ENCODE results near the gene LHX1.

DNA sequence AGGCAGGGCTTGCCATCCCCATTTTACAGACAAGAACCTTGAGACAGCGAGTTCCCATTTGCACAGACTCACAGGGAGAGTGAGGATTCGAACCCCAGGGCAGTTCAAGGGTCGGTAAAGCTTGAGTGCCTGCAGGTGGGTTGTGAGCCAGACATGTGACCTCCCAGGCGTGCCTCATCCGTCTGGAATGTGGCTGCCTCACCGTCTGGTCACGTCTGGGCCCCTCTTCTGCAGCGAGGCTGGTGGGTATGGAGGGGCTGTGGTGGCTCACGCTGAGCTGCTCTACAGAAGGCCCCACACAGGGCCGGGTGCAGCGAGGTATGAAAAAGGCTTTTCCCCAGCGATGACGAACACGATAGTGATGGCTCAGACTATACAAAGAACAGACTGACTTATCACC is 35.8 kb upstream of the LHX1 start:
- no peak for TF ChIP-seq CEBPB (IDR thresholded peaks at IDR 0.05; ENCODE audit: low read depth, low read length)
- TF ChIP-seq RFX5 (IDR thresholded peaks at IDR 0.05; ENCODE audit: borderline replicate concordance, low read depth, low read length): no peak
- TF ChIP-seq, protein P1, sequence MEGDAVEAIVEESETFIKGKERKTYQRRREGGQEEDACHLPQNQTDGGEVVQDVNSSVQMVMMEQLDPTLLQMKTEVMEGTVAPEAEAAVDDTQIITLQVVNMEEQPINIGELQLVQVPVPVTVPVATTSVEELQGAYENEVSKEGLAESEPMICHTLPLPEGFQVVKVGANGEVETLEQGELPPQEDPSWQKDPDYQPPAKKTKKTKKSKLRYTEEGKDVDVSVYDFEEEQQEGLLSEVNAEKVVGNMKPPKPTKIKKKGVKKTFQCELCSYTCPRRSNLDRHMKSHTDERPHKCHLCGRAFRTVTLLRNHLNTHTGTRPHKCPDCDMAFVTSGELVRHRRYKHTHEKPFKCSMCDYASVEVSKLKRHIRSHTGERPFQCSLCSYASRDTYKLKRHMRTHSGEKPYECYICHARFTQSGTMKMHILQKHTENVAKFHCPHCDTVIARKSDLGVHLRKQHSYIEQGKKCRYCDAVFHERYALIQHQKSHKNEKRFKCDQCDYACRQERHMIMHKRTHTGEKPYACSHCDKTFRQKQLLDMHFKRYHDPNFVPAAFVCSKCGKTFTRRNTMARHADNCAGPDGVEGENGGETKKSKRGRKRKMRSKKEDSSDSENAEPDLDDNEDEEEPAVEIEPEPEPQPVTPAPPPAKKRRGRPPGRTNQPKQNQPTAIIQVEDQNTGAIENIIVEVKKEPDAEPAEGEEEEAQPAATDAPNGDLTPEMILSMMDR (IDR thresholded peaks at IDR 0.05; ENCODE audit: control extremely low read depth in 1 of 3, insufficient read depth in 1 of 3, low read depth in 1 of 3, low read length in 3 of 3): no peak
- no peak for TF ChIP-seq BRCA1 (IDR thresholded peaks at IDR 0.05; ENCODE audit: low read depth, low read length)
- TF ChIP-seq, protein P2, sequence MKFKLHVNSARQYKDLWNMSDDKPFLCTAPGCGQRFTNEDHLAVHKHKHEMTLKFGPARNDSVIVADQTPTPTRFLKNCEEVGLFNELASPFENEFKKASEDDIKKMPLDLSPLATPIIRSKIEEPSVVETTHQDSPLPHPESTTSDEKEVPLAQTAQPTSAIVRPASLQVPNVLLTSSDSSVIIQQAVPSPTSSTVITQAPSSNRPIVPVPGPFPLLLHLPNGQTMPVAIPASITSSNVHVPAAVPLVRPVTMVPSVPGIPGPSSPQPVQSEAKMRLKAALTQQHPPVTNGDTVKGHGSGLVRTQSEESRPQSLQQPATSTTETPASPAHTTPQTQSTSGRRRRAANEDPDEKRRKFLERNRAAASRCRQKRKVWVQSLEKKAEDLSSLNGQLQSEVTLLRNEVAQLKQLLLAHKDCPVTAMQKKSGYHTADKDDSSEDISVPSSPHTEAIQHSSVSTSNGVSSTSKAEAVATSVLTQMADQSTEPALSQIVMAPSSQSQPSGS (IDR thresholded peaks at IDR 0.05; ENCODE audit: low read length): no peak
- TF ChIP-seq RXRA (IDR thresholded peaks at IDR 0.05; ENCODE audit: insufficient read depth, low read depth, low read length): no peak
- no peak for TF ChIP-seq BACH1 (IDR thresholded peaks at IDR 0.05; ENCODE audit: low read length)
- no peak for TF ChIP-seq SRF (IDR thresholded peaks at IDR 0.05; ENCODE audit: low read depth, low read length)
- TF ChIP-seq JUND (IDR thresholded peaks at IDR 0.05; ENCODE audit: low read length): peak; percentile 69; the same call in 1 of the 2 replicates
- TF ChIP-seq PHF8 (conservative IDR thresholded peaks at IDR 0.05; ENCODE audit: low read depth, low read length): no peak
- TF ChIP-seq POLR2AphosphoS5 (IDR thresholded peaks at IDR 0.05; ENCODE audit: low read depth, low read length): no peak
- no peak for TF ChIP-seq CREB1 (IDR thresholded peaks at IDR 0.05)
- no peak for TF ChIP-seq MAFK (IDR thresholded peaks at IDR 0.05; ENCODE audit: low read depth, low read length)

Measured in H1 (cell line).